GM18858 (cell line): ENCODE data around the gene ST6GALNAC2.

ENCODE experiments used
- ATAC-seq: cut with Tn5 transposase; IDR thresholded peaks from one replicate; pipeline ENCODE4 v1.9.1; 2021; ENCODE audit not compliant: unreplicated experiment

ST6GALNAC2 gene

DNA sequence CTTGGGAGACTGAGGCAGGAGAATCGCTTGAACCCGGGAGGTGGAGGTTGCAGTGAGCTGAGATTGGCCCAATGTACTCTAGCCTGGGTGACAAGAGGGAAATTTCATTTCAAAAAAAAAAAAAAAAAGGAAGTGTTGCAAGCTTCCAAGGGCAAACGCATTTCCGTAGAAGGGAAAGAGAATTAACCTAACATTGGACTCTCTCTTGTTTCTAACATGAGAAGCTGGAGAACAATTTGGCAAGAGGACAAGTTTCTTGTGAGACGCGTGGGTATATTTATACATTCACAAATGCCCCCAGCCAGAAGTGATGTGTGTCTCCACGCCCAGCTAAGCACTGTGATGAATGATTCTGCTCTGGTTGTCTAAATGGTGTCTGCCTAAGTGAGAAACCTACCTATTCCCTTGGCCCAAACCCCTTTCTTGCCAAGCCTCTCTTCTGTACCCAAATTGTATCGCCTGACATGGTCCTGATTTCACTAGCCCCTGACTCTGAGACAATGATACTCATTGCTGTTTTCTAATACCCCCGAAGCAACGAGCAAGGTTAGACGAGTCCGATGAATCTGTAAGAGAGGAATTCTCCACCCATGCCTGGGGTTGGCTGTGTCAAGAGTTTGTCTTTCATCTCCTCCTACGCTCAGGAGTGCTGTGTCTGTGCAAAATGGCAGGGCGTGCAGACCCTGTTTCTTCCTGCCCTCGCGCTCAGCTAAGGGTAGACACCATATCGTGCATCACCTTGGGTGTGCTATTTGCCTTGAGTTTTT is 14.2 kb upstream of the ST6GALNAC2 start:
- ATAC-seq, result no peak

DNA sequence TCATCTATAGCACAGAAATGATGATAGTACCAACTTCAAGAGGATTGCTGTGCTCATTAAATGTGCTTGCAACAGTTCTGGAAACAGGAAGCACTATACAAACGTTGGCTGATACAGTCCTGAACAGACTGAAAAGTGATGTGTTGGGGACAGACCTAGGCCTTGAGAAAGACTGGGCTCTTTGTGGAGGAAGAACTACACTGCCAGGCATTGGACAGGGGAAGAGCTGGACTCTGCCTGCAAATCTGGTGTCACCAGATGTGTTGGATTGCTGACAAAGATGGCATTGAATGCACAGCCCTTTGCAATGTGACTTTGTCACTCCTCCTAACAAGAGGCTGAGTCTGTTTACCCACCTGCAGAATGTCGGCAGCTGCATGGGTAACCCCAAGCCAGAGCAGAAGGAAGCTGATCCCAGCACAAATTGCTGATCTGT is 12.4 kb upstream of the ST6GALNAC2 start:
- no peak for ATAC-seq

DNA sequence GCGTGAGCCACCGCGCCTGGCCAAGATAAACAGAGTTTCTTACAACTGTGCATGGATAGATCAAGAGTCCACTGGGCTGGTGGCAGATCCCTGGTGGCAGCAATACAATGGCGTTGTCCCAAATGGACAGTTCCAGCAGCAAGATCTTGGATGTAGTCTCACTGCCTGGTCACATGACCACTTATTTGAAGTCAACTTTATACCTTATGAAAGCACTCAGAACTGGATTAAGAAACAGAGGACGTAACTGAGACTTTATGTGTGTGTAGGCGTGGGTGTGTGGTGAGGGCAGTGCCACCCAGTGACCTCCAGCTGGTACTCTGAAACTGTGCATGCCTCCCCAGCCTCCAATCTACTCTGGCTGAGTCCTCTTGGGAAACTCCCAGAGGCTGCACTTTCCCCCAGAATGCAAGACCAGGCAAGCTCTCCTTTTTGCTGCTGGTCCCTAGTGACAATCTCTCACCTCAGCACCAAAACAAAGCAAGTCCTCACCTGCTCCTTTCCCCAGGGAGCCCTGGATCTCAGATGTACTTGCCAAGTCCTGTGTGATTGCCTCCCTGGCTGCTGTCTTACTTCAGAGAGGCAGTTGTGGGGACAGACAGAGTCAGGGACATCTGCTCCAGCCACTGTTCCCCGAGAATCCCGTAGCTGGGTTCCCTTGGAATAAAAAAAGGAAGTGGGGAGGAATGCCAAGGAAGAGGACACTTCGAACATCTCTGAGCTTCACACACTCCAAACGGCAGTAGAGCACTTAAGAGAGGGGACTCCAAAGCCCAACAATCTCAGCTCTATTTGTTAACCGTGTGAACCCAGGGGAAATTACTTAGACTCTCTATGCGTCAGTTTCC is 11.7 kb upstream of the ST6GALNAC2 start:
- no peak for ATAC-seq

DNA sequence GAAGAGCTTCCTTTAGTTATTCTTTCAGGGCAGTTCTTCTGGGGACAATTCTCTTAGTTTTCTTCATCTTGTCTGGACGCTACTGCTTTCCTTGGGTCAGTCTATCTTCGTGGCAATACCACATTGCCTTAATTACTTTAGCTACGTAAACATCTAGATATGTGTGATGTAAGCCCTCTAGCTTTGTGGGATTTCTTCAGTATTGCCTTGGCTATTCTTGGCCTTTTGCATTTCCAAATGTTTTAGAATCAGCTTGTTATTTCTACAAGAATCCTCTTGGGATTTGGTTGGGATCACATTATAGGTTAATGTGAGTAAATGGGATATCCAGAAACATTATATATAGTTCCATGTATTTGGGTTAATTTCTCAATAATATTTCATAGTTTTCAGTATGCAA is 9.0 kb upstream of the ST6GALNAC2 start:
- ATAC-seq, result no peak

DNA sequence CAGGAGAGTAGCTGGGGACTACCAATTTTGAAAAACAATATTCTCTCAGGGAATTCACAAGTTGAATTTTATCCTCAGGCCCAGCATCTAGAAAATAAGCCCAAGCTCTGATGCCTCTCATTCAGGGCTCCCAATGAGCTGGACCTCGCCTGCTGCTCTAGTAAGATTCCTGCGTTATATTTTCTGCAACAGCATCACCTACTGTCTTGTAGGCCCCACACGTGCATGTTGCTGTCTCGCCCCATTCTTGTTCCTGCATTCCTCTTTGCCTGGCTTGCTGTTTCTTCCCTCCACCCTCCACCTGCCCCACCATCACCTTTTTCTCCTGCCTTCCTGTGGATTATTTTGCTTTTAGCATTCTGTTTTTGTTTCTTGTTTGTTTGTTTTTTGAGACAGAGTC is 8.3 kb upstream of the ST6GALNAC2 start:
- no peak for ATAC-seq

DNA sequence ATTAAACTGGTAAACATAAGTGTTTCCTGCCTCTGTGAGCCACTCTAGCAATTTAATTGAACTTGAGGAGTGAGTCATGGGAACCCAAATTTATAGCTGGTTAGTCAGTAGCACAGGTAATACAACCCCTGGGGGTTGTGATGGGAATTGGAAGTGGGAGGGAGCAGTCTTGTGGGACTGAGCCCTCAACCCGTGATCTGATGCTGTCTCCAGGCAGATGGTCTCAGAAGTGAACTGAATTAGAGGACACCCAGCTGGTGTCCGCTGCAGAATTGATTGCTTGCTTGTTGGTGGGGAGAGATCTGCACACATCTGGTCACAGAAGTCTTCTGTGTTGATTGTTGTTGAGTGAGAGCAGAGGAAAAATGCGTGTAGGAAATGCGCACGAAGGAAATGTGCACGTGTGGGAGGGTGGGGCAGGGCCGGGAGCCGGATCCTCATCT is 7.7 kb upstream of the ST6GALNAC2 start:
- no peak for ATAC-seq

DNA sequence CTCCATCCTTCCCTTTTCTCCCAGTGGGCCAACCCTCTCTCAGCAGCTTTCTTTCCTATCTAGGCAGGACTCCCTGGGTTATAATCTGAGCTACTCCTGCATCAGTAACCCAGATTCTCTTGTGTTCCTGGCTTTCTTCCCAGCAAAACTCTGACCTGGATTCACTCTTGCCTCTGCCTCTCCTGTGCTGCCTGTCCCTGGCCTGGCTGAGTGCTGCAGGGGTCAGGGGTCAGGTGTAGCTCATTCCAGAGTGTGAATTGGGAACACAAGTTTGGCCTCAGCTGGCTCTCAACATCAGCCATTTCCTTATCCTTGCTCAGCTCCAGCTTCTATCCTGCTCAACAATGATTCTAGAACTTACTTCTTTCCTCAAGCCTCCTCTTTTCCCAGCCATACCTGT is 2.5 kb upstream of the ST6GALNAC2 start:
- no peak for ATAC-seq

DNA sequence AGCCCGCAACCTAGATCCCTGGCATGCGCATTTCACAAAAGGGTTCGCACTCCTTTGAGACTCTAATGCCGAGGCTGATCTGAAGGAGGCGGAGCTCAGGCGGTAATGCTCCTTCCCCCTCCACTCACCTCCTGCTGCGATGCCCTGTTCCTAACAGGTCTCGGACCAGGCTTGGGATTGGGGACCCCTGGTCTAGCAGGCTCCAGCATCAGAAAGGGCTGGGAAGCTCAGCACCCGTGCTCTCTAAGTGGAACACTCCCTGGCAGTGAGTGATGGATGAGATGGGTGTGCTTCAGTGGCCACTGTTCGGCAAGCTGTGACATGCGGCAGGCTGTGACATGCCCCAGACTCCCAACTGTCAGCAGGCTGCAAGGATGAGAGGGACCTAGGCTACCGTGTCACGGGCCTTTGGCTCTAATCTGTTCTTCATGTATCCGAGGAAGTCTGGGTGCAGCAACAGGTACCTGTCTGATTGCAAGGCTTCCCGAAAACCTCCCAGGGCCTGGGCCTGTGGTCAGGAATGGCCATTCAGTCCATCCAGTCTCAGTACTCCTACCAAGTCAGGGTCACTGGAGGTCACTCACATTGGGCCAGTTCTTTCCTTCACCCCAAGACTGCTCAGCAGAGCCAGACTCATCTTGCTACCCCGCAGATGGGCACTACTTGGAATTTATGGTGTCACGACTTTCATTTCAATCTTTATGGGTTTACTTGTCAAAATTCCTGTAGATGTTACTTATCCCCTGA is 1.3 kb upstream of the ST6GALNAC2 start:
- ATAC-seq, result no peak

DNA sequence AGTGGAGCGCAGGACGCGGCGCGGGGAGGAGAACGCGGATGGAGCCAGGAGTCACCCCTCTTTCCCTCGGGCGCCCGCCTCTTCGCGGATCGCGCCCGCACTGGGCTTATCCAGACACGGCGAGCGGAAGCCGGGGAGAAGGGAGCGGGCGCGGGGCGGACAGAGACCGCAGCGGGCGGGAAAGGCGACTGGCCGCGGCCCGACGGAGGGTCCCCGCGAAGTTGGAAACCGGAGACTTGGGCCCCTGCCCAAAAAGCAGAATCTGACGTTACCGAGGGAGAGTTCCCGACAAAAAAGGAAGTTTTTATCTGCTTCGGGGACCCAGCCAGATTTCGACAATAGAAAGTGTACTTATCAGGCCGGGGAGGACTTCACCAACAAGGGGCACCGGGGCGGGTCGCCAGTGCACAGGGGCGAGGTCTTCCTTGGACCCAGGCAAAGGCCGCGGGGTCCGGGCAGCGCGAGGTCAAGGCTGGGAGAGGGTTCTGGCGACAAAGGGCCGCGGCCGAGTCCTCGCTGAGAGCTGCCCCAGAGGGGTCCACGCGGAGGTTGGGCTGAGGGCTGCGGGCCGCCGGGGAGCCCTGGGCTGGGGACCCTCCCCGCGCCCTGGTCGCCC is 519 bp downstream of the ST6GALNAC2 start:
- no peak for ATAC-seq

DNA sequence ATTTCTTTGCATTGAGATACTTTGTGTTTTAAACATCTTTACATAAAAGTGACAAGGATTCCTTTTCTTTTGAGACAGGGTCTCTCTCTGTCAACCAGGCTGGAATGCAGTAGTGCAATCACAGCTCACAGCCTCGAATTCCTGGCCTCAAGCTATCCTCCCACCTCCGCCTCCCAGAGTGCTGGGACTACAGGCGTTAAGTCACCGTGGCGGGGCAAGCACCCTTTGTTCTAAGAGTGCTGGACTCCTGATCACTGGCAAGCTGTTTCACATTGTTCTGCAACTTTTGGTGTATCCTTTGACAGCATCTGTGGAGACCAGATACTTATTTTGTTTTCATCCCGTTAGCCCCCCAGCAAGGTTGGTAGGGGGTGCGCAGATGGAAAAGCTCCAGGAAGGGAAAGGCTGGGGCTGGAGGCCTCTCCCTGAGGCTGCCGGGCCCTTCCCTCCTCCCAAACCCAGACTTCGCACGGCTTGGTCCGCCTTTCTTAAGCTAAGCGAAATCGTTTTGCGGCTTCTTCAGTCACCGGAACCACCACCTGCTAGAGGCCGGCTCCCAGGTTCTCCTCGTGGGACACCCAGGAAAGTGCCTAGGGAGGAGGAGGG is 1.1 kb downstream of the ST6GALNAC2 start:
- ATAC-seq, result no peak

DNA sequence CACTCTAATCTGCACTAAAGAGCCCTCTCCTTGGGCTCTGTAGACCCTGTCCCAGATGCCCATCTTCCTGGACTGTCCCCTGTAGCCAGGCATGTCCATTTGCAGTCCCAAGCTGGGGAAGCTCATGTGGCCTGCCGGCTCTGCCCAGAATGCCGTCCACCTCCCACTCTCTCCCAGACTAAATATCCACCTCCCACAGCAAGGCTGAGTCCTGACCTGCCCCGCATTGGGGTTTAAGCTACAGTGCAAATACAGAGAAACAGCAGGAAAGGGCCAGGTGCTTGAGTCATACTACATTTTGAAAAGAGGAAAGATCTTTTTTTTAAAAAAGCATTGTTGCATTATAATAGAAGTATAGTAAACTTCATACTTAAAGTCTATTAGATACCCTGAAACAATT is 3.0 kb downstream of the ST6GALNAC2 start:
- ATAC-seq, result no peak

DNA sequence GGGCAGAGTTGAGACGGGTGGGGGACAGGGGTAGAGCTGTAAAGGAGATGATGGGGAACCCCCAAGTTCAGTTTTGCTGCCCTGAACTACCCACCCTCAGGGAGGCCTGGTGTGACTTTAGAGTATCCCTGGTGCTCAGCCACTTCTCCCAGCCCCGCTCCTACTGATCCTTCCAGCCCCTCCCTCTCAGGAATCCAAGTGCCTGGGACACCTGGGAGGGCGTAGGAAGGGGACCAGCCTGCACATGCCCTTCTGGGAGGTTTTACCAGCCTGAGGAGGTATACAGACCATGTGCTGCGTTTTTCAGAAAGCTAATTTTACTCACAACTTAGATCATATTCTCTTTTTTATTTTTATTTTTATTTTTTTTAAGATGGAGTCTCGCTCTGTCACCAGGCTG is 4.1 kb downstream of the ST6GALNAC2 start:
- ATAC-seq, result no peak

DNA sequence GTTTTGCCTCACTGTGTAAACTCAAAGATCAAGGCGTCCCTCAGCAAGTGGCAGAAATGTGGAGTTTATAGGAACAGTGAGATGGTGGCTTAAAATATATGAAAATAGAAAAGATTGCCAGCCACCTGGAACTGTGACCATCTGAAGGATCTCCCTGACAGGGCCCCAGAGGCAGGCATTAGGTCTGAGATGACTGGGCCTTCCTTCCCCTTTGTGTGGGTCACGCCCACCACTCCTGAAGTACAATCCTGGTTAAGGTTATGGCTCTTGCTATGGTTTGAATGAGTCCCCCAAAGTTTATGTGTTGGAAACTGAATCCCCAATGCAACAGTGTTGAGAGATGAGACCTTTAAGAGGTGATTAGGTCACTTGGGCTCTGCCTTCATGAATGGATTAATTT is 6.4 kb downstream of the ST6GALNAC2 start:
- ATAC-seq, result no peak

DNA sequence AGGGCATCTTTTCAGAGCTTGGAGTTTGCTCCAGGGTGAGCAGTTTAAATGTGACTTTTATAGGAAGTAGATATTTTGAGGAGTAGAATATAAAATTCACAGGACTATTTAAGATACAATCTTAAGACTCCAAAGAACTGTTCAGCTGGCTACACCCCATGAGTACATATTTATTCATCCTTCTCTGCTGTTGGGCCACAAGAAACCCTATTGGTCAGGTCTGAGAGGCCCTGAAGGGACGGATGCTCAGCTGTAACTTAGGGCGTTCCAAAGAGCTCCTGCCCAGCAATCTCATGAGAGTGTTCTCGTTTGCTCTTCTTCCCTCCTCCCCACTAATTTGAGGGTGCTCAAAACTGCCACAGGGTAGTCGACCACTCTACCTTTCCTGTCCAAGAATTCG is 7.3 kb downstream of the ST6GALNAC2 start:
- no peak for ATAC-seq

DNA sequence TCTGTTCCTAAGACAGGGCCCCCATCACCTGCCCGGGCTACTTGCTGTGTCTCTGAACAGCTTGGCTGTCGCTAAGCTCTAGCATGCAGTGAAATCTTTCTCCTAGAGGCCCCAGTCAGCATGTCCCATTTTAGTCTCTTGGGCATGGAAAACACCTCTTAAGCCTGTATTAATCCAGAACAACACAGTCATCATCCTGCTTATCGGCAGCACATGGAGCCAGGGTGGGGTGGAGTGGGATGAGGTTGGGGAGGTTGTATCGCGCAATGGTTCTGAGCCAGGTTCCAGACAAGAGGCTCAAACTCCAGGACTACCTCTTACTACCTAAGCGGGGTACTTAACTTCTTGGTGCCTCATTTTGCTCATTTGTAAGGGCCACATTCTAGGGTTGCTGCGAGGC is 7.8 kb downstream of the ST6GALNAC2 start:
- no peak for ATAC-seq

DNA sequence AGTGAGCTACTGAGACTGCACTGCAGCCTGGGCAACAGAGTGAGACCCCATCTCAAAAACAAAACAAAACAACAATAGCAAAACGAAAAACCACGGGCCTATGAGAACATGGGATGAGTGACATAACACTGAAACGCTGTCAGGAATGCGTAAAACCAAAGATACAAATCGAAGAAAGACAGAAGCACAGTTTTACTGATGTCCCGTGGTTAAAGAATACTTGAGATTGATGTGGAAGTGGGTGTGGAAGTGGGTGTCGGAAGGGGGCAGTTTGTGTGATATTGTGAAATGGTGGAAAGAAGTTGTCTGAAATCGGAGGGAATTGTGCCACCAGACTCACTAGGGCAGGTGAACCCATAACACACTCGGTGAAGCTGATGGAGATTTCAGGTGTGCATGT is 9.5 kb downstream of the ST6GALNAC2 start:
- no peak for ATAC-seq

DNA sequence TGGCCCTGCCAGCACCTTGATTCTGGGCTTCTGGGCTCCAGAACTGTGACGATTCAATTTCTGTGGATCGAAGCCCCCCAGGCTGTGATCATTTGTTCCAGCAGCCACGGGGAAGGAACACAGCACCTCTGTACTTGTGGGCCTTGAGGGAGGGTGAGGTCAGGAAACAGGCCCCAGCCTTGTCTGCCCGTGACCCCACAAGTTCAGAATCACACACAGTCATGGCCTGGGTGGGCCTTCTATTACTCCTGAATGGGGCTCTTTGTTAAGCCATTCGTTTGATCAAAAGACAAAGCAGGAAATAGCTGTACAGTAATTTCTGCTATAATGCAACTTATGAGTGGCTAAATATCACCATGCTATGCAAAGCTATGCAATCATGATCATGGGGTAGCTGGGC is 10.1 kb downstream of the ST6GALNAC2 start:
- ATAC-seq, result no peak

DNA sequence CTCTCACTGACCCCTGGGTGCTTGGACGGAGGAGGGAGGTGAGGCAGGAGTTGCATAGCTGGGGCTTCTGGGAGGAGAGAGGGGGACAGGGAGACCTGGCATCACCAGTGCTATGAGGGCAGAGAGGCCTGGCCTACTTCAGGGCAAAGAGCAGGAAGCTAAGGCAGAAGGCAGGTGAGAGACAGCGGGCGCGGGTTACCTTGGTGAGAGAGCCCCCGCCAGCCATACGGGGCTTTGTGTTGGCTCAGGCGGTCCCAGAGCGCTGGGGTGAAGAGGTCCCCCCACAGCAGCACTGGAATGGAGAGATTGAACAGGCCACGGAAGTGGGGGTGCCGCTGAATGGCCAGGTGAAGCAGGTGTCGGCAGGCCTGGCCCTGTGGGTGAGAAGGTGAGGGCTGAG is 11.5 kb downstream of the ST6GALNAC2 start:
- ATAC-seq, result no peak

DNA sequence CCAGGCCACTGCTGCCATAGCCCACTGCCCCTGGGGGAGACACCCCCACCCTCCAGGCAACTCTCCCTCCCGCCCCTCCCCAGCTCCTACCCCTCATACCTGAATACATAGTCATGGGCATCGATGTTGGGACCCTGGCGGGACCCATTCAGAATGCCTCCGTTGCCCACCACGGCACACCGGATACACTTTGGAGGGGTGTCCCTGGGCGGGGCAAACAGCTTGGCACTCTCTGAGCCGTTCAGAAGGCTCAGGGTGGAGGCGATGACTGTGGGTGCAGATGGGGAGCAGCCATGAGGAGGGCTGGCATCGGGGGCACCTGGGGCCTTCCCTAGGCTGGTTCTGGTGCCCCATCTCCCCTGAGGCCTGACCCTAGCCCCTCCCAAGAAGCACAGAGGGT is 12.6 kb downstream of the ST6GALNAC2 start:
- ATAC-seq, result no peak

DNA sequence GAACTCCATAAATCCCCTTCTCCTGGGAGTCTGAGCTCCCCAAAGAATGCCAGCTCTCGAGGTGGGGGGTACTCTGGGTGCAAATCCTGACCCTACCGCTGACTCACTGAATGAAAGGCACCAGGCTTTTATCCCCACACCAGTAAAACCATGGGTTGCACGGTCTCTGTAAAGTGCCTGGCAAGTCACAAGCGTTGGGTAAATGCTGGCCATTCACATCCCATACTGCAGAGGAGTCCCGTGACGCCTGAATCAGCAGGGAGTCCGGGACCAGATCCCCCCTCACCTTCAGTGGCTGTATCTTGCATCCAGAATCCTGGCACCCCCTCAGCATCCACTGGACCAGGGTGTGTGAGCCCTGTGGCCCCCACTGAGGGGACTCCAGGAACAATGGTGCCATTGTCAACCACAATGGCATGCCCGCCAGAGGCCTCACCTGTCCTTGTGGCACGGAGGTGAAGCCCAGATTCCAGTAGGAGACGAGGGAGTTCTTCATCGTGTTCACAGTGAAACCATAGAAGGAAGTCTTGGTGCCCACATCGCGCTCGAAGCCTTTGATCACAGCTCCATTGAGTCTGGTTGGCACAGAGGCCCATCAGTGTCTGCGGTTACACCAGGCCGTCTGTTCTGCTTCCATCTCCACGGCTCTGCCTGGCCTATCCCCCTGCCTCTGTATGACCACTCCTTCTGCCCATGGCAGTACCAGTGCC is 13.3 kb downstream of the ST6GALNAC2 start:
- no peak for ATAC-seq
